ENCODE results near the gene INO80.
"Not testable (repeated sequence)": the region's sequence is repeated elsewhere in the genome, so short reads cannot be mapped to it uniquely, and the experiment has no call there.

Gene INO80

GRCh38 chr15:40960925-40961324 is 155.2 kb downstream of the INO80 start:
- no peak for DNase-seq

DNA sequence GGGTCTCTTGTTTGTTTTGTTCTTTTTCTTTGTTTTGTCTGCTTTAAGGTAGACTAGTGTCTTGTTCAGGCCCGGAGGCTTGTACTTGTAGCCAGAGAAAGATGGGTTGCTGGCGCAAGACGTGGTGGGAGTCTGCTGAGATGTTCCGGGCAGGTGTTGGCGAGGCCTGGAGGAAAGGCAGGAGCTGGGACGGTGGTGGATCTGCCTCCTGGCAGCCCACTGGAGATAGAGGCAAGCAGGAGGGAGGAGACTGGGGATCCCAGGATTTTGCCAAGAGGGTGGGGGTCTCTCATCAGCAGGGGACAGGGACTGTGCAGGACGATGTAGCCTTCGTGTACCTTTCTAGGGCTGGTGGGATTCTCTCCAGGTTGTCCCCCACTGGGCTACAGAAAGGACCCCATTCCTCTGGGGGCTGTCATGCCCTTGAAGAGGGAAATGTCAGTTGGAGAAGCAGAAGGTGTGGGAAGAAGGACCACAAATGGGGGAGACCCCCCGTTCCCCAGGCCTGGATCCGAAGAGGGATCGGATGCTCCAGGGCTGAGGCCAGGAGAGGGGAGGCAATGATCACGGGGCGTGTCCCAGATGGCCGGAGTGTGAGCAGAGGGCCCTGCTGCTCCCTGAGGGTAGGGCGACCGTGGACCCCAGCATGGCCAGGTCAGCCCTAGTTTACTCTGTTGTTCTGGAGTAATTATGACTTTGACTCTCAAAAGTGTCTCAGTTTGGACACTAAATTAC is 155.8 kb downstream of the INO80 start:
- DNase-seq: no peak

GRCh38 chr15:40959331-40960141 is 156.5 kb downstream of the INO80 start:
- no peak for DNase-seq

GRCh38 chr15:40958723-40959122 is 157.4 kb downstream of the INO80 start:
- no peak for DNase-seq

- no peak for DNase-seq
These were observed 157.9 kb downstream of the INO80 start for GRCh38 chr15:40958146-40958545.

GRCh38 chr15:40957581-40958051 is 158.5 kb downstream of the INO80 start:
- DNase-seq: no peak

GRCh38 chr15:40957041-40957555 is 159.0 kb downstream of the INO80 start:
- DNase-seq: no peak

GRCh38 chr15:40956541-40956982 is 159.5 kb downstream of the INO80 start:
- no peak for DNase-seq

DNA sequence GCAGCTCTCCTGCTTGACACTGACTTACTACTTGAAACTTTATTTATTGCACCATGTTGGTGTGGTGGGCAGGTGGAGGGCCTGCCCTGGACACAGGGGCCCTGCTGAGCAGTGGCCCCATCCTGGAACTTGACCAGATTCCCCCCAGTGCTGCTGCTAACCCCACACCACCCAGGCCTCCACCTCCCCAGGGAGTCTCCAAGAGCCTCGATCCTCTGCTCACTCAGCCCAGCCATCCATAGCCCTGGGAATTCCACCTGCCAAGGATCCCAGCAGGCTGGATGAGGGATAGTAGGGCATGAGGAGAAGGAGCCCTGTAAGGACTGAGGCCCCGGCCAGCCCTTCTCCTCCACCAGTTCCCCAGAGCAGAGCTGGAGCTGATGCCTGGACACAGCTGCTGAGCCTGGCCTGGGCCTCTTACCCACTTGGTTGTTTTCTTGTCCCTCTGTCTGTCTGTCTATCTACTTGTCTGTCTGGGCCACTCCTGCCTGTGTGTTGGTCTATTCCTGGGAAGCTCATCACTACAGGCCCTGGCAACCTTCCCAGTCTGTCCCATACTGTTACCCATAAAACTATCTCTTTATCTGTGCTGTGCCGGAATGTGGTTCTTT is 160.0 kb downstream of the INO80 start:
- DNase-seq: peak; percentile 53

DNA sequence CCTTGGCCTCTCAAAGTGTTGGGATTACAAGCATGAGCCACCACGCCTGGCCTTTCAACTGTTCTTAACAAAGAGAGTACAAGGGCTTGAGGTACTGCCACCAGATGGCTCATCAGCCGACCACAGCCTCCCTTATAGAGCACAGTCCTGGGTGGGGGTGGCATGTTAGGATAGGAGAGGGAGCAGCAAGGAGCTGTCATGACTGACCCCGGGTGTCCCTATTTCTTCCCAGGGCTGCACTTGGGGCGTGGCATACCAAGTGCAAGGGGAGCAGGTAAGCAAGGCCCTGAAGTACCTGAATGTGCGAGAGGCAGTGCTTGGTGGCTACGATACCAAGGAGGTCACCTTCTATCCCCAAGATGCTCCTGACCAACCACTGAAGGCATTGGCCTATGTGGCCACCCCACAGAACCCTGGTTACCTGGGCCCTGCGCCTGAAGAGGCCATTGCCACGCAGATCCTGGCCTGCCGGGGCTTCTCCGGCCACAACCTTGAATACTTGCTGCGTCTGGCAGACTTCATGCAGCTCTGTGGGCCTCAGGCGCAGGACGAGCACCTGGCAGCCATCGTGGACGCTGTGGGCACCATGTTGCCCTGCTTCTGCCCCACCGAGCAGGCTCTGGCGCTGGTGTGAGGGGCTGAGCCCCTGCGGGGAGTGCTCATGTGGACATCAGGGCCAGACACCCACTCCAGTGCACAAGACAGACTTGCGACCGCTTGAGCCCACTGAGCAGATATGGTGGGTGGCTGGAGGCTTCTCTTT is 160.8 kb downstream of the INO80 start:
- no peak for DNase-seq

GRCh38 chr15:40954158-40954848 is 161.8 kb downstream of the INO80 start:
- DNase-seq: not testable (repeated sequence)

DNA sequence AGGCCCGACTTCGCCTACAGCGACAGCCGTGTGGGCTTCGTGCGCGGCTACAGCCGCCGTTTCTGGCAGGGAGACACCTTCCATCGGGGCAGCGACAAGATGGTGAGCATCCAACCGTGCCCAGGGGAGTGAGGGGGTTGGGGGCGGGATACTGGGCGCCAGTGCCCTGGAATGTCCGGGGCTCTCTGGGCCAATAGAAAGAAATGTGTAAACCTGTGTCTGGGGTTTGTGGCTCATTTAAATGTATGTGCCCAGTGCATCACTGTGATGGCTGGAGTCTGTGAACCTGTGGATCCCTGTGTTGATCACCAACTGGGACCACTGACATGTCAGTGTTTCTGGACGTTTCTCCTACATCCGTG is 162.4 kb downstream of the INO80 start:
- DNase-seq: no peak

- DNase-seq: peak; percentile 96
These were observed 163.0 kb downstream of the INO80 start, which contains the start of gene CHAC1 for GRCh38 chr15:40952901-40953712. Gene CHAC1 (plus strand): TSS chr15:40953471. CDS start chr15:40953584, 113 bp downstream.

- DNase-seq: no peak
These were observed 163.7 kb downstream of the INO80 start for GRCh38 chr15:40952301-40952900.

GRCh38 chr15:40951764-40952163 is 164.3 kb downstream of the INO80 start:
- no peak for DNase-seq

DNA sequence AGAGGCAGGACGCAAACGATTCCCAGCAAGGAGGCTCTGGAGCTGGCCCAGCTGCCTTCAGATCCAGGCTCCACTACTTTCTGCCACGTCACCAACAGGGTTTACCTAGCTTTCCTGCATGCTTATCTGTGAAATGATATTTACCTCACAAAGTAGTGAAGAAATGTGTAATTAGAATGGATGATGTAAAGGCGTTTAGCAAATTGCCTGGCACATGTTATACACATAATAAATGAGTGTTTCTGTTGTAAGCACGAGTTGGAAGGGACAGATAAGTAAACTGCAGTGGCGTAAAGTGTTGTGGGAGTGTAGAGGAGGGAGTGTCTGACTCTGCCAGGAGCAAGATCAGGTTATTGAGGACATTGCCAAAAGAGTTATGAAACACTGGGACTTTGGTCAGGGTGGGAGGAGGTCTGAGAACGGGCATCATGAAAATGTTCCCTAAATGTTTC is 166.3 kb downstream of the INO80 start:
- no peak for DNase-seq

DNA sequence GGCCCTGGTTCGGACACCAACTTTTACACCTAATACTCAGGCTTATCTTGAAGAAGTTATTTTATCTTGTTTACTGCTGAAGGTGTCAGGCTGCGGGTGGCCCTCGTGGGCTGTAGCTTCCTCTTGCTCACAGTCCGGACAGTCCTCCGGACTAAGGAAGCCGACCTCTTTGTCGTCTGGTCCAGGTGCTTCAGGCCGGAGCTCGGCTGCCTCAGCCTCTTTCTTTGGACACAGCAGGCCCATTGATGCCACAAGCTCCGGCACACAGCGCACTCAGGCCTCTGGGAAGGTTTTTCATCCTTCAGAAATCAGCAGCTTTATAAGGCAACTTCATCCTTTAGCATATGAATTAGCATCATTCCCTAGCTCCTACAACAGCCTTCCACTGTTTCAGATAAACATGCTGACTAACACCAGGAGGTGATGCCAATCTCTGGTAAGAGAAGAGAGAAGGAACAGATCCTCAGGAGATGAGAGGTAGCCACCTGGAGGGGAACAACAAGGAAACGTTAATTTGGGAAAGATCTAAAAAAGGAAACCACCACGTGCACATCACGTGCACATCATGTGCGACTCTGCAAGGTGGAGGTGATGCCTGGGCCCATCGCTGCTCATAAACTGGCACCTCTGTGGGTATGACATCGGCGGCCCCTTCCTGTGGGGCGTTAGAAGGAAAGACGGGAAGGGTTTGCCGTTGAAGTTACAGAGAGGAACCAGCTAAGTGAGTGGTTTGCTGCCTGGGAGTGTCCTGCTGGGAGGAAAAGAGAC is 167.2 kb downstream of the INO80 start:
- DNase-seq: no peak

- DNase-seq: no peak
These were observed 171.4 kb downstream of the INO80 start for GRCh38 chr15:40944510-40945296.
